GM21423 (cell line): Measurements from ENCODE around the gene CALML6.
"Not testable (repeated sequence)": the region's sequence is repeated elsewhere in the genome, so short reads cannot be mapped to it uniquely, and the experiment has no call there.

Source experiments
- ATAC-seq: cut with Tn5 transposase; IDR thresholded peaks from one replicate; pipeline ENCODE4 v1.9.1; 2021; ENCODE audit warnings: mild to moderate bottlenecking, moderate library complexity; ENCODE audit not compliant: unreplicated experiment

CALML6 gene

GRCh38 chr1:1914971-1915692 is at the start of gene CALML6:
Gene CALML6, plus strand, starts transcription at chr1:1915260. Its CDS starts 21 bp downstream, at chr1:1915281.
- no peak for ATAC-seq

- no peak for ATAC-seq
Measured at GRCh38 chr1:1867164-1867563, 47.9 kb upstream of the CALML6 start.

DNA sequence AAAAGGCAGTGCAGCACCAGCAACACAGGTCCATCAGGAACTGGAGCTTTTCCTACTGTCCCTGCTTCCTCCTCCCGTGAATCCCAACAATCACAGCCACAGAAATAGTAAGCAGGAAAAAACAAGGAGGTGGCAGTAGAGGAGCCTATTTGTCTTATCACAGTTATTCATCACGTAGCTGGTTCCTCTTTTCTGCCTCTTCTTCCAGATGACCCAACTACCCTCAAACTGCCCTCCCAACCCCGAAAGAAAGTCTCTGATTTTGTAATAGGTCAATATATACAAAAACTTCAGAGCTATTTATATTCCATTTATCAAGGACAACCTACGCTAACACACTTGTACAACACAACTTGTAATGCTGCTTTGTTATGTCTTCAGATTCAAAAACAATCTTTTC is 45.6 kb upstream of the CALML6 start:
- no peak for ATAC-seq

DNA sequence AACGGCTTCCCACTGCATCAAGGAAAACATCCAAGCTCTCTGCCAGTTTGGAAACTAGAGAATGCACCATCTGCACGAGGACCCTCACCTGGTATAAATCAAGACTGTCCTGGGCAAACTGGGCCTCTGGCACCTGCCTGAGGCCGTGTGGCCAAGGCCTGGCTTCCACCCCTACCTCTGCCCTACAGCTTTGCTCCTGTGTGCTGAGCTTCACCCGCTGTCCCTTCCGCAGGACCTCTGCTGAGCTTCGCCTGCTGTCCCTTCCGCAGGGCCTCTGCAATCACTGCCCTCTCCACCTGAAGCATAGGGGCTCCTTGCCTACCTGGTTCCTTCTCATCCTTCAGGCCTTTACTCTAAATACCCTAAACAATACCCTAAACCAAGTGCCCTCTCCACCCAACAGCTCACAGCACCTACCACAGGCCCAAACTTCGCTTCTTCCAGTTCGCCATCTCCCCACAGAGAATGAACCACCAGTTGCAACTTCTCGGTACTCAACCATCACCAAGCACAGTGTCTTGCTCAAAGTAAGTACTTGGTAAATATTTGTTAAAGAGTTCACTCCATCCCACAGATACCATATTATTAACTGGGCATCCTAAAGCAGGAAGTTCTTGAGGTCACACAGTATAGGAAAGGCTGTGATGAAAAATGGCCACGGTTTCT is 42.6 kb upstream of the CALML6 start:
- no peak for ATAC-seq

DNA sequence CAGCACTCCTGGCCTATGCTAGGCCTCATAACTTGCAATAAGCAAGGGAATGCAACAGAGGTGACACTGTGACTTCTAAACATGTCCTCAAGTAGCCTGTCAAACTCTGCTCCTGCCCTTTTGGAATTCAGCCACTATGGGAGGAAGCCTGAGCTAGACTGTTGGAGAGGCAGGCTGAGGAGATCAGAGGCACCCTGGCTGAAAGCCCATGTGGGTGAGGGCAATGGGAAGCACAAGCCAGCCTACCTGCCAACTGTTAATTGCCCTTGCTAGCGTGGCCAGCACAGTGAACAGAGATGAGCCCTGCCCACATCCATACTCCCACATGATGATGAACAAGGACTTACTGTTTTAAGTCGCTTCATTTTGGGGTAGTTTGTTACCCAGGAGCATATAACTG is 41.9 kb upstream of the CALML6 start:
- no peak for ATAC-seq

DNA sequence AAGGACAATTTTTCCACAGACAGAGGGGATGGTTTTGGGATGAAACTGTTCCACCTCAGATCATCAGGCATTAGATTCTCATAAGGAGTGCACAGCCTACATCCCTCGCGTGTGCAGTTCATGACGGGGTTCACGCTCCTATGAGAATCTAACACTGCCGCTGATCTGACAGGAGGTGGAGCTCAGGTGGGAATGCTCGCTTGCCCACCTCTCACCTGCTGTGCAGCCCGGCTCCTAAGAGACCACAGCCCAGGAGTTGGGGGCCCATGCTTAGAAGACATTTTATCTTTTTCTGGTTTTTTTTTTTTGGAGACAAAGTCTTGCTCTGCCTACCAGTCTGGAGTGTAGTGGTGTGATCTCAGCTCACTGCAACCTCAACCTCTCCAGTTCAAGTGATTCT is 40.2 kb upstream of the CALML6 start:
- no peak for ATAC-seq

- no peak for ATAC-seq
Measured at GRCh38 chr1:1875932-1876331, 39.1 kb upstream of the CALML6 start.

DNA sequence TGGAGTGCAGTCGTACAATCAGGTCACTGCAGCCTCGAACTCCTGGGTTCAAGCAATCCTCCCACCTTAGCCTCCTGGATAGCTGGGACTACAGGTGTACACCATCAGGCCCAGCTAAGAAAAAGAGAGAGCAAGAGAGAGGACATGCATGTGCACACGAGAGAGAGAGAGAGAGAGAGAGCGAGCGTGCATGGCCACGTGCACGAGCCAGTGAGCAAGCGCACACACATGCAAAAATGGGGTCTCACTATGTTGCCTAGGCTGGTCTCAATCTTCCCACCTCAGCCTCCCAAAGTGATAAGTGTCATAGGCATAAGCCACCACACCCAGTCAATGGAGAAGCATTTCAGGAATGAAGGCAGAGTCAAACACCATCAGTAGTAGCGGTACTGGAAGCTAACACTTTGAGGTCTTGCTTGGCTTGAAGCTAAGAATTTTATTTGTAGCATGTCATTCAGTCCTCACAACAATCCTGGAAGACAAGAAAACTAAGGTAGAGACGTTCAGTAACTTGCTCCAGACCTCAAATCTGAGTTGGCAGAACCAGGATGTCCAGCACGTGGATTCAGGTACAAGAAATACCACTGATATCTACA is 38.6 kb upstream of the CALML6 start:
- no peak for ATAC-seq

GRCh38 chr1:1877865-1878436 is 37.1 kb upstream of the CALML6 start:
- ATAC-seq = no peak

DNA sequence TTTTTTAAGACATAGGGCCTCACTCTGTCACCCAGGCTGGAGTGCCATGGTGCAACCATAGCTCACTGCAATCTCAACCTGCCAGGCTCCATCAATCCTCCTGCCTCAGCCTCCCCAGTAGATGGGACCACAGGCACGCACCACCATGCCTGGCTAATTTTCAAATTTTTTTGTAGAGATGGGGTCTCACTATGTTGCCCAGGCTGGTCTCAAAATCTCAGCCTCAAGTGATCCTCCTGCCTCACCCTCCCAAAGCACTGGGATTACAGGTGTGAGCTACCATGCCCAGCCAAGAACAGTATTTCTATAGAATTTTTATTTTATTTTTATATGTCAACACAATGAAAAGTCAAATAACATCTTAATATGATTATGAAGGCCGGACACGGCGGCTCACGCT is 35.1 kb upstream of the CALML6 start:
- ATAC-seq = no peak

DNA sequence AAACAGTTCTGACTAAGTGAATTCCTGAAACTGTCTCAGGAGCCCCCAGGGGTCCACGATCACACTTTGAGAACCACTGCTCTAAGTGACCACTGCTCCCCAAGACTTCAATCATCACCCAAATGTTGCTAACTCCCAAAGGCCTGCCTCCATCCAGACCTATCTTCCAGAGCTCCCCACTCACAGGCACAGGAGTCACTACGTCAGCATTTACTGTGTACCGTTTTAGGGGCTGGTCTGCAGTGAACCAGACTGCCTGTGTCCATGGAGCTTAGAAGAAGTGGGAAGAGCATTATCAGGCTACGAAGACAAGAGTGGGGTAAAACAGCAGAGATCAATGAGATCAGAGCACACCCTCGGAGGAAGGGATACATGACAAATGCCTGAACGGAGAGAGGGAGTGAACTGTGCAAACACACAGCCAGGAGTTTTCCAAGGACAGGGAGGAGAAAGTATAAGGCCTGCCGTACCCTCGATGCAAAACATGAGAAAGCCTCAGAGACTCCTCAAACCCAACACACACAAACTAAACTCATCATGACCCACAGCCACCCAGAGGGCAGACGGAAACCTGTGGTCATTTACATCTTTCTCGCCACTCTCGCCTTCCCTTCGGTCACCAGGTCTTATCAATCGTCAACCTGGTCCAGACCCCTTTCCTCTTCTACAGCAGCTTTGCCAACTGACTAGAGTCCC is 34.3 kb upstream of the CALML6 start:
- no peak for ATAC-seq

GRCh38 chr1:1881727-1882126 is 33.3 kb upstream of the CALML6 start:
- ATAC-seq = no peak

GRCh38 chr1:1883092-1883873 is 31.8 kb upstream of the CALML6 start:
- no peak for ATAC-seq

DNA sequence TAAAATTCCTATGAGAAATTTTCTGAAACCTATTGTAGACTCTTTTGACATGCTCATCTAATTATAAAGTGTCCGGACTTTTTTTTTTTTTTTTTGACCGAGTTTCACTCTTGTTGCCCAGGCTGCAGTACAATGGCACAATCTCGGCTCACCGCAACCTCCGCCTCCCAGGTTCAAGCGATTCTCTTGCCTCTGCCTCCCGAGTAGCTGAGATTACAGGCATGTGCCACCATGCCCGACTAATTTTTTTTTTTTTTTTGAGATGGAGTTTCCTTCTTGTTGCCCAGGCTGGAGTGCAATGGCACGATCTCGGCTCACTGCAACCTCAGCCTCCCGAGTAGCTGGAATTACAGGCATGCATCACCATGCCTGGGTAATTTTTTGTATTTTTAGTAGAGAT is 31.2 kb upstream of the CALML6 start:
- not testable (repeated sequence) for ATAC-seq

- no peak for ATAC-seq
Measured at GRCh38 chr1:1889090-1889750, 25.8 kb upstream of the CALML6 start.

GRCh38 chr1:1889847-1890505 is 25.1 kb upstream of the CALML6 start:
- ATAC-seq = peak; percentile 24

- peak; percentile 71 for ATAC-seq
Measured at GRCh38 chr1:1890506-1891348, 24.3 kb upstream of the CALML6 start, which contains the start of gene GNB1. Gene GNB1, minus strand, starts transcription at chr1:1891087. Its CDS starts 65,634 bp downstream, at chr1:1825453.

DNA sequence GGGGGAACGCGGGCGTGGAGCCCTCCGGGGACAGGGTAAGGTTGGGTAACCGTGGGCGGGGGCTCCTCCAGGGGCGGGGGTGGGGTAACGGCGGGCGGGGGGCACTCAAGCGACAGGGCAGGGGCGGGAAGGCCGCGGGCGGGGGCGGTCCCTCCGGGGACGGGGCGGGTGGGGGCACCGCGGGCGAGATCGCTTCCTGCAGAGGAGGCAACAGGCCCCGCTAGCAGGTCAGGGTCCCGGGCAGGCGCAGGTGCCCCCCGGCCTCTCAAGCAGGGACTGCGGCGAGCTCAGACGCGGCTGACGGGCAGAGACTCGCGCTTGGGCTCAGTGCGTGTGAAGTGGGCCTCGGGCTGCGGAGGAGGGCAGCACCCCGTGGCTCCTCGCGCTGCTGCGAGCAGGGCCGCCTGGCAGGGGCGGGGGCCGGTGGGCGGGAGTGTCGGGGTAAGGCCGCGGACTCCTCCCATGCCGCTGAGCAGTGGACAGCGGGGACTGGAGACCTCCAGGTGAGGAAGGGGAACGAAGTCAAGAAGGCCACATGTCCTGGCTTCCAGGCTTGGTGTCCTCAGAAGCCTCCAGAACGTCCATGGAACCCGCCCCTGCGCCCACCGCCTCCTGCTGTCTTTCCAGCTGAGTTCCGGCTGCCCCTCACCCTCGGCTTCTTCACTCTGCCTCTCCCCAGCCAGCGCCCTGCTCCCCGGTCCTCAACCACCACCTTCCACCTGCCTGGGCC is 23.5 kb upstream of the CALML6 start:
- ATAC-seq = peak; percentile 25
